Measurements from ENCODE around the gene LARGE1.

The LARGE1 gene

GRCh38 chr22:33224841-33225240 is 695.4 kb downstream of the LARGE1 start:
- no peak for DNase-seq (ENCODE audit: low spot score)

Data from kidney tubule cell (primary cell).